ENCODE data around the gene CASK.

DNA sequence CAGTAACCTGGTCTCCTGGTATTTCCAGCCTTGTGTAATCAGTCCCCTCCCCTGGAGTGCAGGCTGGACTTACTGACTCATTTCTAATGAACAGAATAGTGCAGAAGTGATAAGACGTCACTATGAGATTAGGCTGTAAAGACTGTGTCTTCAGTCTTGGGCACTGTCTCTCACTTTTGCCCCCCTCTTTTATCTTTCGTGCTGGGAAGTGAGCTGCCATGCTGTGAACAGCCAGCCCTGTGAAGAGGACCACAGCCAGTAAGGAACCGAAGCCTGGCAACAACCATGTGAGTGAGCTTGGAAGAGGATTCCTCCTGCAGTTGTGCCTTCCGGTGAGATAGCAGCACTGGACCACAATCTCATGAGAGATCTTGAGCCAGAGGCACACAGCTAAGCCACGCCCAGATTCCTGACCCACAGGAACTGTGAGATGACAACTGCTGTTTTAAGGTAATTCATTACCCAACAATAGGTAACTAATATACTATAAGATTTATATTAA, 302.1 kb downstream of the CASK start:
- TF ChIP-seq, protein P1, sequence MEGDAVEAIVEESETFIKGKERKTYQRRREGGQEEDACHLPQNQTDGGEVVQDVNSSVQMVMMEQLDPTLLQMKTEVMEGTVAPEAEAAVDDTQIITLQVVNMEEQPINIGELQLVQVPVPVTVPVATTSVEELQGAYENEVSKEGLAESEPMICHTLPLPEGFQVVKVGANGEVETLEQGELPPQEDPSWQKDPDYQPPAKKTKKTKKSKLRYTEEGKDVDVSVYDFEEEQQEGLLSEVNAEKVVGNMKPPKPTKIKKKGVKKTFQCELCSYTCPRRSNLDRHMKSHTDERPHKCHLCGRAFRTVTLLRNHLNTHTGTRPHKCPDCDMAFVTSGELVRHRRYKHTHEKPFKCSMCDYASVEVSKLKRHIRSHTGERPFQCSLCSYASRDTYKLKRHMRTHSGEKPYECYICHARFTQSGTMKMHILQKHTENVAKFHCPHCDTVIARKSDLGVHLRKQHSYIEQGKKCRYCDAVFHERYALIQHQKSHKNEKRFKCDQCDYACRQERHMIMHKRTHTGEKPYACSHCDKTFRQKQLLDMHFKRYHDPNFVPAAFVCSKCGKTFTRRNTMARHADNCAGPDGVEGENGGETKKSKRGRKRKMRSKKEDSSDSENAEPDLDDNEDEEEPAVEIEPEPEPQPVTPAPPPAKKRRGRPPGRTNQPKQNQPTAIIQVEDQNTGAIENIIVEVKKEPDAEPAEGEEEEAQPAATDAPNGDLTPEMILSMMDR (IDR thresholded peaks at IDR 0.05; ENCODE audit: low read depth, low read length, poor library complexity, severe bottlenecking), result no peak
- TF ChIP-seq EZH2phosphoT487 (IDR thresholded peaks at IDR 0.05; ENCODE audit: borderline replicate concordance, low read length), result no peak
